ENCODE measurements around the gene IFNA16. TPM values are rescaled to one million over a fixed set of nuclear protein-coding genes. Genes with fewer than 3 reads are reported as not detected.
"Not testable (repeated sequence)": the region's sequence is repeated elsewhere in the genome, so short reads cannot be mapped to it uniquely, and the experiment has no call there.

IFNA16 gene
- total RNA-seq, 1 experiment from 2014 or later: not detected

DNA sequence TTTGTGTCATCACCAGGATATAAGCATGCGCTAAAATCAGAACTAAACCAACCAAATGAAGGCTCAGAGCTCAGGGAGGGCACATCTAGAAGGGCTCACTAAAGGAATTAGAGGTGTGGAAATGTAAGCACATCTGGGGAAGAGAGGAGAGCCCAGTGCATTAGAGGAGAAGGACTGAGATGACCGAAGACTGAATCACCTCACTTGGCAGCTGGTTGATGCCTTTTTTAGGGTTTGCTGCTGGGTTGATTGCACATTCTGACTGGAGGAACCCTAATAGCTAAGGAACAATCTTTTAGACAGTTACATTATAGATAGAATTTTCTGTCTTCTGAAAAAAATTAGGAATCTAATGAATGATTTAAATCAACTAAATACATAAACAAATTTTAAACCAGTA, 42.4 kb downstream of the IFNA16 start:
- POLR2A ChIA-PET (ENCODE audit: unreplicated experiment): no interaction called here
- TF ChIP-seq EZH2 (IDR thresholded peaks at IDR 0.05; ENCODE audit: low read depth) (no peak), CTCF (conservative IDR thresholded peaks at IDR 0.05) (no peak)
- Histone ChIP-seq H3K36me3 (ENCODE audit: low read depth) (no peaks in the 10 kb centered on the region), H3K4me2 (no peak overlapping the region), H3K27me3 (ENCODE audit: insufficient read depth, low read depth) (no peaks in the 10 kb centered on the region), H3K4me3 (no peak overlapping the region), H3K9me2 (ENCODE audit: insufficient read depth) (no peaks in the 10 kb centered on the region), H3K9me3 (ENCODE audit: insufficient read depth, low read depth) (no peaks in the 10 kb centered on the region), H3K79me2 (ENCODE audit: low read depth) (no peaks in the 10 kb centered on the region), H3K4me1 (replicated peaks; ENCODE audit: insufficient read depth) (no peaks in the 10 kb centered on the region), H4K20me1 (ENCODE audit: insufficient read depth) (no peaks in the 10 kb centered on the region), H3K27ac (no peak overlapping the region), H2AFZ (no peak overlapping the region), H3F3A (ENCODE audit: insufficient read depth, low read depth) (no peaks in the 10 kb centered on the region)
- intact Hi-C loops (cut with micrococcal nuclease; ENCODE audit: unreplicated experiment): no loop called here
- DNase-seq: no peak
- no TSS peak for BruUV-seq (replicated peaks)
- CTCF ChIA-PET: no interaction called here

DNA sequence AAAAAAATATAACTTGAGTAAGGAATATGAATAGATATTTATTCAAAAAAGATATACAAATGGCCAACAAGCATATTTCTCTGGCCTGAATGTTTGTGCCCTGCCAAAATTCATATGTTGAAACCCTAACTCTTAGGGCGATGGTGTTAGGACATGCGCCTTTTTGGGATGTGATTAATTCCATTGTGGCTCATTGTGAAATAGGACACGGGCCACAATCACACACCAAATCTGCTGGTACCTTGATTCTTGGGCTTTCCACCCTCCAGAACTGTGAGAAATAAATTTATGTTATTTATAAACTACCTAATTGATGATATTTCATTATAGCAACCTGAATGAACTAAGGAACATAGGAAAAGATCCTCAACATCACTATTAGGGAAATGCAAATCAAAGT, 45.0 kb downstream of the IFNA16 start:
- H3K9me3 ChIP-seq (ENCODE audit: insufficient read depth, low read depth): no peaks in the 10 kb centered on the region
- H3K4me1 ChIP-seq (replicated peaks; ENCODE audit: insufficient read depth): no peaks in the 10 kb centered on the region
- no peak overlapping the region for H3K4me2 ChIP-seq
- POLR2A ChIA-PET (ENCODE audit: unreplicated experiment): no interaction called here
- no peak for TF ChIP-seq CTCF (conservative IDR thresholded peaks at IDR 0.05)
- TF ChIP-seq EZH2 (IDR thresholded peaks at IDR 0.05; ENCODE audit: low read depth): no peak
- no peaks in the 10 kb centered on the region for H3K36me3 ChIP-seq (ENCODE audit: low read depth)
- H3K27ac ChIP-seq: no peak overlapping the region
- H3F3A ChIP-seq (ENCODE audit: insufficient read depth, low read depth): no peaks in the 10 kb centered on the region
- H4K20me1 ChIP-seq (ENCODE audit: insufficient read depth): no peaks in the 10 kb centered on the region
- intact Hi-C loops (cut with micrococcal nuclease; ENCODE audit: unreplicated experiment): no loop called here
- no peak overlapping the region for H3K4me3 ChIP-seq
- H3K27me3 ChIP-seq (ENCODE audit: insufficient read depth, low read depth): no peaks in the 10 kb centered on the region
- H3K9me2 ChIP-seq (ENCODE audit: insufficient read depth): no peaks in the 10 kb centered on the region
- H2AFZ ChIP-seq: no peak overlapping the region
- CTCF ChIA-PET: no interaction called here
- H3K79me2 ChIP-seq (ENCODE audit: low read depth): no peaks in the 10 kb centered on the region
- no peak for DNase-seq
- BruUV-seq (replicated peaks): no TSS peak

DNA sequence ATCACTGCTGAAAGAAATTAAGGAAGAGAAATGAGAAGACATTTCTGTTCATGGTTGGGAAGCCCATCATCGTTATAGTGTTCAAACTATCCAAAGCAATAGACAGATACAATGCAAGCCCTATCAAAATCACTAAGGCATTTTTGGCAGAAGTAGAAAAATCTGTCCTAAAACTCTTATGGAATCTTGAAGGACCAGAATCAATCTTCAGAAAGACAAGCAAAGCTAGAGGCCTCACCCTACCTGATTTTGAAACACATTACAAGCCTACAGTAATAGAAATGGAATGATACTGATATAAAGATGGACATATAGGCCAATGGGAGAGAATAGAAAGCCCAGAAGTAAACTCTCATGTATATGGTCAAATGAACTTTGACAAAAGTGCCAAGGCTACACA, 45.8 kb downstream of the IFNA16 start:
- H3K4me3 ChIP-seq: no peak overlapping the region
- H3K4me2 ChIP-seq: no peak overlapping the region
- no peaks in the 10 kb centered on the region for H3K9me2 ChIP-seq (ENCODE audit: insufficient read depth)
- DNase-seq: no peak
- no peaks in the 10 kb centered on the region for H3K36me3 ChIP-seq (ENCODE audit: low read depth)
- H4K20me1 ChIP-seq (ENCODE audit: insufficient read depth): no peaks in the 10 kb centered on the region
- H2AFZ ChIP-seq: no peak overlapping the region
- no peaks in the 10 kb centered on the region for H3K79me2 ChIP-seq (ENCODE audit: low read depth)
- POLR2A ChIA-PET (ENCODE audit: unreplicated experiment): no interaction called here
- no TSS peak for BruUV-seq (replicated peaks)
- no peaks in the 10 kb centered on the region for H3K27me3 ChIP-seq (ENCODE audit: insufficient read depth, low read depth)
- H3K27ac ChIP-seq: no peak overlapping the region
- no peaks in the 10 kb centered on the region for H3K4me1 ChIP-seq (replicated peaks; ENCODE audit: insufficient read depth)
- no peaks in the 10 kb centered on the region for H3K9me3 ChIP-seq (ENCODE audit: insufficient read depth, low read depth)
- H3F3A ChIP-seq (ENCODE audit: insufficient read depth, low read depth): no peaks in the 10 kb centered on the region
- TF ChIP-seq CTCF (conservative IDR thresholded peaks at IDR 0.05) (no peak), EZH2 (IDR thresholded peaks at IDR 0.05; ENCODE audit: low read depth) (no peak)
- intact Hi-C loops (cut with micrococcal nuclease; ENCODE audit: unreplicated experiment): no loop called here
- CTCF ChIA-PET: no interaction called here

DNA sequence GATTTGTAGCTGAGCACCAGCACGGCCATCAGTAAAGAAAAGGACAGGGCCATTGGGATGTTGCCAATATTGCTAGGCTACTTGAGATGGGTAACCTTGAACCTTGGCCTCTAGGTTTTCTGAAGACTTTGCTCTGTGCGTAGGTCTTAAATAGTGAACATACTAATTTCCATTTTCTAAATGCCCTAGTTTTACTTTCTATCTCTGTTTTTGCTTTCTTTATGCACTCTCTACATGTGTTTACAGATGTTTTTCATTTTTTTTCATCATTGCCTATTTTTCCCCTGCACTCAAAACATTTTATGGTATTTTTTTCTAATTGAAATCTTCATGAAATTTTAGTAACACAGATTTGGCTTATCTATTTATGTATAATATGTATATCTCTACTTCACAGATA, 50.6 kb downstream of the IFNA16 start, which contains the start of gene IFNA21:
Gene IFNA21, minus strand, starts transcription at position 101 of the 400 bp plus-strand sequence. Its CDS starts 48 bp downstream, at position 53.
- H3K36me3 ChIP-seq (ENCODE audit: low read depth); POLR2A ChIA-PET (ENCODE audit: unreplicated experiment); H3K79me2 ChIP-seq (ENCODE audit: low read depth); H3K9me3 ChIP-seq (ENCODE audit: insufficient read depth, low read depth); BruUV-seq (replicated peaks); H3K27ac ChIP-seq; H2AFZ ChIP-seq; H3K4me3 ChIP-seq; H3K27me3 ChIP-seq (ENCODE audit: insufficient read depth, low read depth); H3F3A ChIP-seq (ENCODE audit: insufficient read depth, low read depth); H4K20me1 ChIP-seq (ENCODE audit: insufficient read depth); H3K4me1 ChIP-seq (replicated peaks; ENCODE audit: insufficient read depth); H3K4me2 ChIP-seq; intact Hi-C loops (cut with micrococcal nuclease; ENCODE audit: unreplicated experiment); DNase-seq; H3K9me2 ChIP-seq (ENCODE audit: insufficient read depth); CTCF ChIA-PET: not testable (repeated sequence)
